GM18519 (cell line): ENCODE data around the gene MAVS.
A peak's percentile ranks its signal among the peaks of the same experiment; 100 is the strongest.

Experiments used
- ATAC-seq: cut with Tn5 transposase; IDR thresholded peaks from one replicate; pipeline ENCODE4 v1.9.1; 2021; ENCODE audit warnings: mild to moderate bottlenecking, moderate library complexity; ENCODE audit not compliant: unreplicated experiment, low FRiP score

MAVS gene

GRCh38 chr20:3904857-3905256, 58.2 kb downstream of the MAVS start:
- ATAC-seq = no peak

- ATAC-seq = peak; percentile 66
Measured at GRCh38 chr20:3906744-3907721, 60.4 kb downstream of the MAVS start.

- no peak for ATAC-seq
Measured at GRCh38 chr20:3908667-3909066, 62.0 kb downstream of the MAVS start.

GRCh38 chr20:3909952-3910366, 63.3 kb downstream of the MAVS start:
- ATAC-seq = no peak

GRCh38 chr20:3910853-3911252, 64.2 kb downstream of the MAVS start:
- ATAC-seq = no peak

GRCh38 chr20:3911956-3912355, 65.3 kb downstream of the MAVS start:
- ATAC-seq = no peak

- no peak for ATAC-seq
Measured at GRCh38 chr20:3914446-3914845, 67.8 kb downstream of the MAVS start.

GRCh38 chr20:3915691-3916090, 69.1 kb downstream of the MAVS start:
- no peak for ATAC-seq

GRCh38 chr20:3916364-3916763, 69.7 kb downstream of the MAVS start:
- ATAC-seq = no peak

- ATAC-seq = no peak
Measured at GRCh38 chr20:3919352-3919751, 72.7 kb downstream of the MAVS start.

GRCh38 chr20:3922223-3922982, 75.8 kb downstream of the MAVS start:
- no peak for ATAC-seq

GRCh38 chr20:3922983-3923339, 76.3 kb downstream of the MAVS start:
- no peak for ATAC-seq

GRCh38 chr20:3923818-3924217, 77.2 kb downstream of the MAVS start:
- no peak for ATAC-seq

- no peak for ATAC-seq
Measured at GRCh38 chr20:3924304-3925112, 77.9 kb downstream of the MAVS start.

- ATAC-seq = no peak
Measured at GRCh38 chr20:3925113-3925695, 78.6 kb downstream of the MAVS start.
